GM23248 (cell line): ENCODE measurements around the gene P2RX7.

ENCODE experiments used
- EZH2 ChIP-seq: fragments of 200-600 bp; sonication (generic); IDR thresholded peaks from 2 replicates; pipeline ENCODE4 v1.6.1; 2018; ENCODE audit warnings: antibody characterized with exemption, mild to moderate bottlenecking; ENCODE audit not compliant: insufficient read depth, poor library complexity, severe bottlenecking
- EZH2phosphoT487 ChIP-seq: fragments of 200-600 bp; sonication (generic); IDR thresholded peaks from 2 replicates; pipeline ENCODE4 v1.6.1; 2018; ENCODE audit warnings: antibody characterized with exemption, moderate library complexity, mild to moderate bottlenecking, low read depth; ENCODE audit not compliant: insufficient read depth

- TF ChIP-seq EZH2 (no peak), EZH2phosphoT487 (no peak)
Measured at GRCh38 chr12:121128908-121129810, 3.5 kb upstream of the P2RX7 start.
